Spleen (tissue), 7 donors: ENCODE results near the gene PCDHA2.
"Not testable (repeated sequence)": the region's sequence is repeated elsewhere in the genome, so short reads cannot be mapped to it uniquely, and the experiment has no call there.

Source experiments
- POLR2A ChIP-seq, 3 donors: fragments of 450-650 bp; IDR thresholded peaks; one replicate each; pipeline ENCODE4 v1.5.1; 2017; ENCODE audit warnings: antibody characterized with exemption in 3 of 3, mild to moderate bottlenecking in 1 of 3
- POLR2AphosphoS5 ChIP-seq, 3 donors: sonication (generic); formaldehyde crosslinking; IDR thresholded peaks; one replicate each; pipeline ENCODE4 v1.5.1; 2017; ENCODE audit warnings: antibody characterized with exemption in 3 of 3
- TF ChIP-seq, protein P1 (sequence below), 11 experiments: fragments of 200-600 bp in 7 of 11; fragments of 450-650 bp in 4 of 11; sonication (generic) in 4 of 11; IDR thresholded peaks in 8 of 11; conservative IDR thresholded peaks in 3 of 11; 1 replicate in 7 of 11; 2 replicates in 4 of 11; pipeline versions ENCODE4 v1.4.0 to v1.8.0; 2016 to 2021; ENCODE audit warnings: antibody characterized with exemption in 11 of 11, inconsistent platforms in 4 of 11, mild to moderate bottlenecking in 1 of 11
- donor health status: DM: no; HTN: no; CAD: no; lungs with moderate emphysema.
- donor health status: DM: no; HTN: no; CAD: no.
- donor health status: DM: no; HTN: no; CAD: no.

DNA sequence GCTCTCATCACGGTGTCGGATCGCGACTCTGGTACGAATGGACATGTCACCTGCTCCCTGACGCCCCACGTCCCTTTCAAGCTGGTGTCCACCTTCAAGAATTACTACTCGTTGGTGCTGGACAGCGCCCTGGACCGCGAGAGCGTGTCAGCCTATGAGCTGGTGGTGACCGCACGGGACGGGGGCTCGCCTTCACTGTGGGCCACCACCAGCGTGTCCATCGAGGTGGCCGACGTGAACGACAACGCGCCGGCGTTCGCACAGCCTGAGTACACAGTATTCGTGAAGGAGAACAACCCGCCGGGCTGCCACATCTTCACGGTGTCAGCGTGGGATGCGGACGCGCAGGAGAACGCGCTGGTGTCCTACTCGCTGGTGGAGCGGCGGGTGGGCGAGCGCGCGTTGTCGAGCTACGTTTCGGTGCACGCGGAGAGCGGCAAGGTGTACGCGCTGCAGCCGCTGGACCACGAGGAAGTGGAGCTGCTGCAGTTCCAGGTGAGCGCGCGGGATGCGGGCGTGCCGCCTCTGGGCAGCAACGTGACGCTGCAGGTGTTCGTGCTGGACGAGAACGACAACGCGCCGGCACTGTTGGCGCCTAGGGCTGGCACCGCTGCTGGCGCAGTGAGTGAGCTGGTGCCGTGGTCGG lies 1.5 kb downstream of the PCDHA2 start:
- TF ChIP-seq POLR2A, POLR2AphosphoS5 (IDR thresholded peaks at IDR 0.05): not testable (repeated sequence)
- TF ChIP-seq, protein P1, sequence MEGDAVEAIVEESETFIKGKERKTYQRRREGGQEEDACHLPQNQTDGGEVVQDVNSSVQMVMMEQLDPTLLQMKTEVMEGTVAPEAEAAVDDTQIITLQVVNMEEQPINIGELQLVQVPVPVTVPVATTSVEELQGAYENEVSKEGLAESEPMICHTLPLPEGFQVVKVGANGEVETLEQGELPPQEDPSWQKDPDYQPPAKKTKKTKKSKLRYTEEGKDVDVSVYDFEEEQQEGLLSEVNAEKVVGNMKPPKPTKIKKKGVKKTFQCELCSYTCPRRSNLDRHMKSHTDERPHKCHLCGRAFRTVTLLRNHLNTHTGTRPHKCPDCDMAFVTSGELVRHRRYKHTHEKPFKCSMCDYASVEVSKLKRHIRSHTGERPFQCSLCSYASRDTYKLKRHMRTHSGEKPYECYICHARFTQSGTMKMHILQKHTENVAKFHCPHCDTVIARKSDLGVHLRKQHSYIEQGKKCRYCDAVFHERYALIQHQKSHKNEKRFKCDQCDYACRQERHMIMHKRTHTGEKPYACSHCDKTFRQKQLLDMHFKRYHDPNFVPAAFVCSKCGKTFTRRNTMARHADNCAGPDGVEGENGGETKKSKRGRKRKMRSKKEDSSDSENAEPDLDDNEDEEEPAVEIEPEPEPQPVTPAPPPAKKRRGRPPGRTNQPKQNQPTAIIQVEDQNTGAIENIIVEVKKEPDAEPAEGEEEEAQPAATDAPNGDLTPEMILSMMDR (IDR thresholded peaks at IDR 0.05 in 8 of 11, conservative IDR thresholded peaks at IDR 0.05 in 3 of 11), result not testable (repeated sequence)
